KMS-11 (cell line): ENCODE results near the gene RAMACL.

Source experiments
- H2AFZ ChIP-seq: fragments of 200-600 bp; sonication (generic); 2 replicates; pipeline ENCODE4 v1.6.1; 2016; ENCODE audit warnings: antibody characterized with exemption, mixed run types, low read depth
- H3K27ac ChIP-seq: fragments of 200-600 bp; sonication (generic); 2 replicates; pipeline ENCODE4 v1.6.1; 2016; ENCODE audit warnings: mild to moderate bottlenecking, mixed run types
- H3K27me3 ChIP-seq: fragments of 200-600 bp; sonication (generic); 2 replicates; pipeline ENCODE4 v1.6.1; 2017; ENCODE audit warnings: mild to moderate bottlenecking, low read depth, mixed run types, moderate library complexity; ENCODE audit not compliant: insufficient read depth
- H3K36me3 ChIP-seq: fragments of 200-600 bp; sonication (generic); 2 replicates; pipeline ENCODE4 v1.6.1; 2017; ENCODE audit warnings: mild to moderate bottlenecking, mixed run types; ENCODE audit not compliant: insufficient read depth
- H3K4me1 ChIP-seq: fragments of 200-600 bp; sonication (generic); 2 replicates; pipeline ENCODE4 v1.6.1; 2016; ENCODE audit warnings: mild to moderate bottlenecking, low read depth, mixed run types; ENCODE audit not compliant: poor library complexity, severe bottlenecking
- H3K4me2 ChIP-seq: fragments of 200-600 bp; sonication (generic); 2 replicates; pipeline ENCODE4 v1.7.0; 2016; ENCODE audit warnings: mild to moderate bottlenecking, mixed run types
- H3K4me3 ChIP-seq: fragments of 200-600 bp; sonication (generic); IDR thresholded peaks from 2 replicates; pipeline ENCODE4 v1.6.1; 2017; ENCODE audit warnings: low read depth, low read length, mixed read lengths; ENCODE audit not compliant: insufficient read depth
- H3K79me2 ChIP-seq: fragments of 200-600 bp; sonication (generic); 2 replicates; pipeline ENCODE4 v1.6.1; 2016; ENCODE audit warnings: low read depth, mixed run types; ENCODE audit not compliant: insufficient read depth
- H3K9ac ChIP-seq: fragments of 200-600 bp; sonication (generic); 2 replicates; pipeline ENCODE4 v1.6.1; 2016; ENCODE audit warnings: mild to moderate bottlenecking, mixed run types
- H4K20me1 ChIP-seq: fragments of 200-600 bp; sonication (generic); 2 replicates; pipeline ENCODE4 v1.6.1; 2016; ENCODE audit warnings: mild to moderate bottlenecking, mixed run types; ENCODE audit not compliant: insufficient read depth
- CTCF ChIP-seq: fragments of 200-600 bp; sonication (generic); conservative IDR thresholded peaks from 2 replicates; pipeline ENCODE4 v1.6.1; 2017; ENCODE audit warnings: low read depth, mild to moderate bottlenecking, antibody characterized with exemption, low read length, moderate library complexity, mixed read lengths

The RAMACL gene

GRCh38 chr6:166589337-166589731 is 2.9 kb upstream of the RAMACL start:
- H4K20me1 ChIP-seq, result no peaks in the 10 kb centered on the region
- no peak overlapping the region for H3K4me3 ChIP-seq
- H3K27me3 ChIP-seq, result no peaks in the 10 kb centered on the region
- no peak overlapping the region for H2AFZ ChIP-seq
- H3K27ac ChIP-seq, result no peak overlapping the region
- H3K4me2 ChIP-seq, result no peak overlapping the region
- no peaks in the 10 kb centered on the region for H3K79me2 ChIP-seq
- TF ChIP-seq CTCF, result no peak
- H3K36me3 ChIP-seq, result no peaks in the 10 kb centered on the region
- no peaks in the 10 kb centered on the region for H3K4me1 ChIP-seq
- H3K9ac ChIP-seq, result no peak overlapping the region

- Histone ChIP-seq H3K4me1 (no peaks in the 10 kb centered on the region), H3K4me2 (no peak overlapping the region), H4K20me1 (no peaks in the 10 kb centered on the region), H3K36me3 (no peaks in the 10 kb centered on the region), H3K27ac (no peak overlapping the region), H3K9ac (no peak overlapping the region), H3K27me3 (no peaks in the 10 kb centered on the region), H3K79me2 (no peaks in the 10 kb centered on the region), H3K4me3 (no peak overlapping the region), H2AFZ (no peak overlapping the region)
- TF ChIP-seq CTCF, result no peak
Measured at GRCh38 chr6:166588691-166589336, 2.3 kb upstream of the RAMACL start.

GRCh38 chr6:166587631-166588413 is 1.3 kb upstream of the RAMACL start:
- Histone ChIP-seq H2AFZ (no peak overlapping the region), H3K36me3 (no peaks in the 10 kb centered on the region), H3K4me2 (no peak overlapping the region), H3K9ac (no peak overlapping the region), H3K27ac (no peak overlapping the region), H4K20me1 (no peaks in the 10 kb centered on the region), H3K4me1 (no peaks in the 10 kb centered on the region), H3K27me3 (no peaks in the 10 kb centered on the region), H3K79me2 (no peaks in the 10 kb centered on the region), H3K4me3 (no peak overlapping the region)
- TF ChIP-seq CTCF, result no peak

GRCh38 chr6:166584853-166585429 is 1.5 kb downstream of the RAMACL start:
- no peak for TF ChIP-seq CTCF
- Histone ChIP-seq H3K4me1 (no peaks in the 10 kb centered on the region), H3K36me3 (no peaks in the 10 kb centered on the region), H3K27me3 (no peaks in the 10 kb centered on the region), H3K4me2 (no peak overlapping the region), H3K79me2 (no peaks in the 10 kb centered on the region), H3K27ac (no peak overlapping the region), H3K9ac (no peak overlapping the region), H4K20me1 (no peaks in the 10 kb centered on the region), H2AFZ (no peak overlapping the region), H3K4me3 (no peak overlapping the region)
